Mucosa of stomach (tissue), 1 donor: ENCODE results near the gene SUCNR1.

ENCODE experiments used
- H3K27me3 ChIP-seq: one replicate; pipeline ENCODE4 v1.7.0; 2013; ENCODE audit warnings: mild to moderate bottlenecking, low read length; ENCODE audit not compliant: control insufficient read depth, insufficient read depth
- H3K36me3 ChIP-seq: one replicate; pipeline ENCODE4 v1.7.0; 2013; ENCODE audit warnings: low read length; ENCODE audit not compliant: control insufficient read depth, insufficient read depth
- H3K4me1 ChIP-seq: one replicate; pipeline ENCODE4 v1.7.0; 2013; ENCODE audit warnings: mild to moderate bottlenecking, low read length; ENCODE audit not compliant: control insufficient read depth, insufficient read depth
- H3K4me3 ChIP-seq: one replicate; pipeline ENCODE4 v1.7.0; 2013; ENCODE audit warnings: low read length
- H3K9ac ChIP-seq: one replicate; pipeline ENCODE4 v1.7.0; 2013; ENCODE audit warnings: mild to moderate bottlenecking, low read length, moderate library complexity
- H3K9me3 ChIP-seq: one replicate; pipeline ENCODE4 v1.7.0; 2013; ENCODE audit warnings: mild to moderate bottlenecking, low read length, moderate library complexity; ENCODE audit not compliant: control insufficient read depth
- donor health status: Pancreatic carcinoma.

SUCNR1 gene

DNA sequence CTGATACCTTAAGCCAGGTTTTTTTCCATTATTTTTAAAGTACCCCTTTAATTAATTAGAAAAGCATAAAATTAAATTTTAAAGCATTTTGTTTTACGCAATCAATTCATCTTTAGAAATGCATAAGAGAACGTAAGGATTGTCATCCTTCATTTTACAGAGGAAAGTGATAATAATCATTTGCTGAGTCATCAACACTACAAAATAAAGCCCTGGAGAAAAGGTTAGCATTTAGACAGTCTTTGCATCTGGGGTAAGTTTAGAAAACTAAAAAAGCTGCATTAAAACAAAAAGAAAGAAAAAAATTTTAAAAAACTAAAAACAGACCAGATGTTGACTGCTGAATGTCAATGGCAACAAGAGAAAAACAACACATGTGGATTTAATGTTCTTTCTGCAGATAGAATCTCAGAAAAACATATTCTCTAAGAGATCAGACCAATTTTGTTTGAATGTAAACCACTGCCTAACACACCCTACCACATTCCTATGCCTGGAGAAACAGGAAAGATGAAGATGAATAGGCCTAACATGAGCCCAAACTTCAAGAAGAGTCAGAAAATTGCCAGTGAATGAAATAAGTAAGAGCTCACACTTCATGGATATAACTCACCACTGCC is 59.9 kb downstream of the SUCNR1 start:
- H3K4me3 ChIP-seq: no peak overlapping the region

More for the DNA sequence above, 59.9 kb downstream of the SUCNR1 start:
- H3K9ac ChIP-seq: no peak overlapping the region
- H3K36me3 ChIP-seq: no peaks in the 10 kb centered on the region
- peaks cover 4% of the 10 kb centered on the region for H3K4me1 ChIP-seq
- H3K27me3 ChIP-seq: no peaks in the 10 kb centered on the region
- H3K9me3 ChIP-seq: no peaks in the 10 kb centered on the region
